SK-N-SH (cell line): ENCODE results near the gene NFATC4.

Experiments
- CHD2 ChIP-seq: fragments of 150-350 bp; IDR thresholded peaks from 2 replicates; pipeline ENCODE4 v1.6.1; 2018; ENCODE audit warnings: low read length; ENCODE audit not compliant: partially characterized antibody
- CTCF ChIP-seq: fragments of 200-600 bp; sonication (generic); IDR thresholded peaks from 2 replicates; pipeline ENCODE4 v1.6.1; 2017; ENCODE audit warnings: antibody characterized with exemption, mild to moderate bottlenecking, moderate library complexity
- EP300 ChIP-seq, 2 experiments: IDR thresholded peaks; 2 replicates each; pipeline versions ENCODE4 v1.4.0 to v1.6.1; 2012; ENCODE audit warnings: borderline replicate concordance in 1 of 2, low read depth in 1 of 2, low read length in 1 of 2
- EZH2phosphoT487 ChIP-seq: fragments of 200-600 bp; sonication (generic); IDR thresholded peaks from 2 replicates; pipeline ENCODE4 v1.6.1; 2017; ENCODE audit warnings: low read depth, mixed run types, mild to moderate bottlenecking, antibody characterized with exemption, moderate library complexity, borderline replicate concordance
- JUND ChIP-seq: IDR thresholded peaks from 2 replicates; pipeline ENCODE4 v1.4.0; 2012
- MAX ChIP-seq: IDR thresholded peaks from 2 replicates; pipeline ENCODE4 v1.4.0; 2012; ENCODE audit warnings: low read depth
- MEF2A ChIP-seq: IDR thresholded peaks from 2 replicates; pipeline ENCODE4 v1.4.0; 2012; ENCODE audit warnings: low read depth, borderline replicate concordance
- PBX3 ChIP-seq: IDR thresholded peaks from 2 replicates; pipeline ENCODE4; 2012
- POLR2AphosphoS5 ChIP-seq: IDR thresholded peaks from 2 replicates; pipeline ENCODE4 v1.6.1; 2012; ENCODE audit warnings: low read depth, low read length
- RAD21 ChIP-seq: IDR thresholded peaks from 2 replicates; pipeline ENCODE4 v1.6.1; 2012; ENCODE audit warnings: mild to moderate bottlenecking, low read length
- RFX5 ChIP-seq: IDR thresholded peaks from 2 replicates; pipeline ENCODE4 v1.6.1; 2012; ENCODE audit warnings: mild to moderate bottlenecking, improper control_type of control experiment, low read length
- SMC3 ChIP-seq: IDR thresholded peaks from 2 replicates; pipeline ENCODE4 v1.6.1; 2012; ENCODE audit warnings: low read depth, low read length, improper control_type of control experiment
- TAF1 ChIP-seq: IDR thresholded peaks from 2 replicates; pipeline ENCODE4 v1.6.1; 2012; ENCODE audit warnings: low read depth, mild to moderate bottlenecking, low read length, moderate library complexity, borderline replicate concordance
- USF1 ChIP-seq: IDR thresholded peaks from 2 replicates; pipeline ENCODE4 v1.4.0; 2012; ENCODE audit warnings: low read depth, borderline replicate concordance

- TF ChIP-seq TAF1 (no peak), CTCF (no peak), SMC3 (no peak), RFX5 (no peak), EZH2phosphoT487 (no peak), MAX (no peak), POLR2AphosphoS5 (no peak), MEF2A (no peak), PBX3 (no peak), EP300 (IDR thresholded peaks at IDR 0.05; ENCODE audit: borderline replicate concordance in 1 of 2, low read depth in 1 of 2, low read length in 1 of 2) (no peak), CHD2 (no peak), RAD21 (no peak), USF1 (no peak), JUND (no peak)
These were observed 5.6 kb upstream of the NFATC4 start for GRCh38 chr14:24362241-24362960.
